ENCODE measurements around the gene RAX. TPM values are rescaled to one million over a fixed set of nuclear protein-coding genes. Genes with fewer than 3 reads are reported as not detected.

The RAX gene
- total RNA-seq, 1 donor from 2014 or later, result not detected

DNA sequence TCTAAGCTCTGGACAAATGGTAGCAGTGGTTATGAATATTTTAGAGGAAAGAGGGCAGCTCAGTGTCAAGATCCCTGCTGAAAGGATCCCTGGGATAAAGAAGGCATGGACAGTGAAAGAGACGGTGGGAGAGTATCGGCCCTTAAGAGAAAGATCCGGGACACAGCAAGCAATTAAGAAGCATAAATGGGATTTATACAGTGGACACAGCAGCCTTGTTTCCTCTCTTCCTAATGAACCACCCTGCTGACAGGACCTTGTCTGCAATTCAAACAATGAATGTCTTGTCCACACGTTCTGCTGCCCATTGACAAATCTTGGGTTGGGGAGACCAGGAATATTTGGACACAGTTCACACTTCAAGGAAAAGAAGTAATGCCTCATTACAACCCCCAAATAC, 28.7 kb upstream of the RAX start:
- H3K9me3 ChIP-seq, result no peaks in the 10 kb centered on the region
- no peak for DNase-seq (ENCODE audit: extremely low spot score in 2 of 2)
- no peaks in the 10 kb centered on the region for H3K36me3 ChIP-seq
- no peak overlapping the region for H3K27ac ChIP-seq
- H3K27me3 ChIP-seq, result no peaks in the 10 kb centered on the region
- no peaks in the 10 kb centered on the region for H3K4me1 ChIP-seq
- no peak overlapping the region for H3K4me3 ChIP-seq
- intact Hi-C loops (cut with DNase I), result loop anchor here (10.0 kb wide), 1 partner anchor 93 kb away; no protein-coding TSS in a partner anchor
- no peak for TF ChIP-seq POLR2A (IDR thresholded peaks at IDR 0.05)
- TF ChIP-seq POLR2AphosphoS5 (IDR thresholded peaks at IDR 0.05; ENCODE audit: insufficient read depth in 1 of 2, low read depth in 1 of 2), result no peak
- TF ChIP-seq, protein P1, sequence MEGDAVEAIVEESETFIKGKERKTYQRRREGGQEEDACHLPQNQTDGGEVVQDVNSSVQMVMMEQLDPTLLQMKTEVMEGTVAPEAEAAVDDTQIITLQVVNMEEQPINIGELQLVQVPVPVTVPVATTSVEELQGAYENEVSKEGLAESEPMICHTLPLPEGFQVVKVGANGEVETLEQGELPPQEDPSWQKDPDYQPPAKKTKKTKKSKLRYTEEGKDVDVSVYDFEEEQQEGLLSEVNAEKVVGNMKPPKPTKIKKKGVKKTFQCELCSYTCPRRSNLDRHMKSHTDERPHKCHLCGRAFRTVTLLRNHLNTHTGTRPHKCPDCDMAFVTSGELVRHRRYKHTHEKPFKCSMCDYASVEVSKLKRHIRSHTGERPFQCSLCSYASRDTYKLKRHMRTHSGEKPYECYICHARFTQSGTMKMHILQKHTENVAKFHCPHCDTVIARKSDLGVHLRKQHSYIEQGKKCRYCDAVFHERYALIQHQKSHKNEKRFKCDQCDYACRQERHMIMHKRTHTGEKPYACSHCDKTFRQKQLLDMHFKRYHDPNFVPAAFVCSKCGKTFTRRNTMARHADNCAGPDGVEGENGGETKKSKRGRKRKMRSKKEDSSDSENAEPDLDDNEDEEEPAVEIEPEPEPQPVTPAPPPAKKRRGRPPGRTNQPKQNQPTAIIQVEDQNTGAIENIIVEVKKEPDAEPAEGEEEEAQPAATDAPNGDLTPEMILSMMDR (IDR thresholded peaks at IDR 0.05), result no peak

DNA sequence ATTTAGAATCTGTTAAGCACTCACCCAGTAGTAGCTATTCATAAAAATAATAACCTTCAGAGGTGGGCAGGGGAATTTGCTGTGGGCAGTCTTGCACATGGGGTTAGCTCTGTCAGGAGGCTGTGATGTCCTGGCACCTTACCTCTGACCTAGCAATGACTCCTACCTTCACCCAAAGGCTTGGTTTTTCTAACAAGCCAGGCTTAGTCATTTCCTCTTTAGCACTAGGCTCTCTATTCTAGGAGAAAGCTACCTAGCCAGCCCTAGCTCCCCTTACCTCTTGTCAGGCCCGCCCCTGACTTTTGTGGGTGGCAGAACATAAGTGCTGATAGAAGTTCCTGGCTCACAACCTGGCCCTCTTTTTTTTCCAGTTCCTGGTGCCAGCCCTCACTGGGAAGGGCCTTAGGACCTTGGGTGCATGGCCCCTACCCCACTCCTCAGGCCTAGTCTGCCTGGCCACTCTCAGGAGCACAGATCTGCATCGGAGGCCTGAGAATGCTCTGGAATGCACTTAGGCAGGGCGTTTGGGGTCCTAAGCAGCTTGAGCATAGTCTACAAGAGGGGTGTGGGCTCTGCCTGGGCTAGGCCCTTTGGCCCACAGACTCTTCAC, 27.5 kb upstream of the RAX start:
- H3K27ac ChIP-seq, result no peak overlapping the region
- intact Hi-C loops (cut with DNase I), result loop anchor here (10.0 kb wide), 1 partner anchor 94 kb away; no protein-coding TSS in a partner anchor
- no peak for DNase-seq (ENCODE audit: extremely low spot score in 2 of 2)
- TF ChIP-seq, protein P1 (IDR thresholded peaks at IDR 0.05), result no peak
- TF ChIP-seq POLR2AphosphoS5 (IDR thresholded peaks at IDR 0.05; ENCODE audit: insufficient read depth in 1 of 2, low read depth in 1 of 2) (no peak), POLR2A (IDR thresholded peaks at IDR 0.05) (no peak)
- no peaks in the 10 kb centered on the region for H3K36me3 ChIP-seq
- no peak overlapping the region for H3K4me3 ChIP-seq
- no peaks in the 10 kb centered on the region for H3K9me3 ChIP-seq
- H3K4me1 ChIP-seq, result no peaks in the 10 kb centered on the region
- no peaks in the 10 kb centered on the region for H3K27me3 ChIP-seq

DNA sequence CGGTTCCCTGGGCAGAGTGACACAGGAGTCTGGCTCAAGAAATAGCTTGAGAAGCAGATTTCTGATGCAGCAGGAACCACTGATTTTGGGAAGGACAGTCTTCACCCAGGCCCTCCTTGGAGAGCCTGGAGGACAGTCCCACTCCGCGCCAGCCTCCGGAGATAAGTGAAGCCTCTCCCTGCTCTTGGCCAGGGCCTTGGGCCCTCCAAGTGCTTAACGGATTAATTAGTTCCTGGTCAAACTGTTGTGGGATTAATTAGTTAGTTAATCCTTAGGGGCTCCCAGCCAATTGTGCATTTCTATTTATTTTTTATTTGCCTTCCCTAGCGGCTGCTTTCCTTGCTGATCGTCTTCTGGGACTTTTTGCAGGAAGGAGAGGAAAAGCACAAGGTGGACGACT, 25.6 kb upstream of the RAX start:
- no peak for DNase-seq (ENCODE audit: extremely low spot score in 2 of 2)
- H3K36me3 ChIP-seq, result no peaks in the 10 kb centered on the region
- H3K9me3 ChIP-seq, result no peaks in the 10 kb centered on the region
- no peaks in the 10 kb centered on the region for H3K27me3 ChIP-seq
- no peaks in the 10 kb centered on the region for H3K4me1 ChIP-seq
- TF ChIP-seq POLR2AphosphoS5 (IDR thresholded peaks at IDR 0.05; ENCODE audit: insufficient read depth in 1 of 2, low read depth in 1 of 2) (no peak), POLR2A (IDR thresholded peaks at IDR 0.05) (no peak)
- TF ChIP-seq, protein P1 (IDR thresholded peaks at IDR 0.05), result no peak
- intact Hi-C loops (cut with DNase I), result no loop called here
- H3K27ac ChIP-seq, result no peak overlapping the region
- H3K4me3 ChIP-seq, result no peak overlapping the region

DNA sequence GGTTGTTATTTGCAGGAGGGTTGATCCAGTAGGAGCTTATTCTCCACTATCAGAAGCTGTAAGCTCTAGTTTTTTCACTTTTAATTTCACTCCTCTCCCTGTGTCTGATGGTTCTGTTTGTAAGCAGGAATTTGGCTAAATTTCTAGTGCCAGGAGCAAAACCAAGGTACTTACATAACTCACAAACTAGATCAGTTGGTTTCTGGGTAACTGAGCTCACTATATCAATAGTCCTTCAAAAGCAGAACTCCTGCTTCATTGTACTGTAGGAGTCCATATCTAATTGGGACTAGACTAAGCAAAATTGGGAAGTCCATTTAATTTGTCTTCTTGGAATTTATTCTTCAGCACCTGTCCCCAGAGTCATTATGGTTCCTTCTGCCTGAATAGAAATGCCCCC, 20.1 kb upstream of the RAX start:
- H3K9me3 ChIP-seq, result no peaks in the 10 kb centered on the region
- no peak overlapping the region for H3K4me3 ChIP-seq
- H3K27ac ChIP-seq, result no peak overlapping the region
- DNase-seq (ENCODE audit: extremely low spot score in 2 of 2), result no peak
- intact Hi-C loops (cut with DNase I), result no loop called here
- H3K4me1 ChIP-seq, result no peaks in the 10 kb centered on the region
- H3K27me3 ChIP-seq, result no peaks in the 10 kb centered on the region
- no peaks in the 10 kb centered on the region for H3K36me3 ChIP-seq
- TF ChIP-seq POLR2A (IDR thresholded peaks at IDR 0.05) (no peak), POLR2AphosphoS5 (IDR thresholded peaks at IDR 0.05; ENCODE audit: insufficient read depth in 1 of 2, low read depth in 1 of 2) (no peak)
- TF ChIP-seq, protein P1 (IDR thresholded peaks at IDR 0.05), result no peak

DNA sequence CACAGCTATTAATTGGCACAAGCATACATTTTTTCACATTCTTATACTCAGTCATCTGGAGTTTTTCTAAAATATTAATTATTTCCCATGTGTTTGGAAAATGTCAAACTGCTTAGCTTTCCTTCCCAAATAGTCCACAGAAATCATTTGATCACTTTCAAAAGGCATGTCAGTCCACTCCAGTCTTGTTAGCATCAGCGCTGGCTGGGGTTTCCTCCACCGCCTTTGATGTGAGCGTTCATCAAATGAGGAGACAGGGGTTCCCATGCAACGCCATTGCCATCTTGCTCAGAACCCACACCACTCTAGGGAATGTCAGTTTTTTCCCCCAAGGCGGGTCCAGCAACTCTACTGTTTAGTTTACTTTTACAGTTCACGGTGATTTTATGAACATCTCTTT, 13.1 kb upstream of the RAX start:
- no peaks in the 10 kb centered on the region for H3K9me3 ChIP-seq
- H3K27ac ChIP-seq, result no peak overlapping the region
- no peaks in the 10 kb centered on the region for H3K27me3 ChIP-seq
- H3K4me1 ChIP-seq, result no peaks in the 10 kb centered on the region
- DNase-seq (ENCODE audit: extremely low spot score in 2 of 2), result no peak
- TF ChIP-seq POLR2A (IDR thresholded peaks at IDR 0.05) (no peak), POLR2AphosphoS5 (IDR thresholded peaks at IDR 0.05; ENCODE audit: insufficient read depth in 1 of 2, low read depth in 1 of 2) (no peak)
- TF ChIP-seq, protein P1 (IDR thresholded peaks at IDR 0.05), result no peak
- H3K4me3 ChIP-seq, result no peak overlapping the region
- intact Hi-C loops (cut with DNase I), result no loop called here
- H3K36me3 ChIP-seq, result no peaks in the 10 kb centered on the region
